NCI-H128 (cell line): ENCODE data around the gene OR14J1.
"Not testable (repeated sequence)": the region's sequence is repeated elsewhere in the genome, so short reads cannot be mapped to it uniquely, and the experiment has no call there.

ENCODE experiments used
- DNase-seq: peaks from one replicate; lab custom pipeline; 2025; ENCODE audit not compliant: unreplicated experiment; lab: John Stamatoyannopoulos, UW

OR14J1 gene

GRCh38 chr6:29301316-29301715, at the start of gene OR14J1:
Gene OR14J1, plus strand, starts transcription at chr6:29301701. Its CDS starts 4,989 bp downstream, at chr6:29306690.
- no peak for DNase-seq

- no peak for DNase-seq
These were observed 49.8 kb upstream of the OR14J1 start for GRCh38 chr6:29251736-29252135.

GRCh38 chr6:29255530-29255929, 46.0 kb upstream of the OR14J1 start:
- no peak for DNase-seq

- DNase-seq, result no peak
These were observed 41.8 kb upstream of the OR14J1 start for GRCh38 chr6:29259721-29260120.

- no peak for DNase-seq
These were observed 38.5 kb upstream of the OR14J1 start for GRCh38 chr6:29263001-29263400.

- no peak for DNase-seq
These were observed 7.0 kb upstream of the OR14J1 start for GRCh38 chr6:29294499-29294914.

- no peak for DNase-seq
These were observed 6.3 kb upstream of the OR14J1 start for GRCh38 chr6:29295181-29295585.

GRCh38 chr6:29295623-29296022, 5.9 kb upstream of the OR14J1 start:
- no peak for DNase-seq

- no peak for DNase-seq
These were observed 18.4 kb downstream of the OR14J1 start for GRCh38 chr6:29319931-29320330.

- not testable (repeated sequence) for DNase-seq
These were observed 21.8 kb downstream of the OR14J1 start for GRCh38 chr6:29323332-29323731.

- no peak for DNase-seq
These were observed 24.3 kb downstream of the OR14J1 start for GRCh38 chr6:29325777-29326176.

GRCh38 chr6:29332676-29333075, 31.2 kb downstream of the OR14J1 start:
- no peak for DNase-seq

GRCh38 chr6:29336269-29336668, 34.8 kb downstream of the OR14J1 start:
- no peak for DNase-seq

GRCh38 chr6:29345380-29345779, 43.9 kb downstream of the OR14J1 start:
- no peak for DNase-seq

- DNase-seq, result not testable (repeated sequence)
These were observed 47.8 kb downstream of the OR14J1 start for GRCh38 chr6:29349348-29349747.

GRCh38 chr6:29354980-29355379, 53.5 kb downstream of the OR14J1 start:
- DNase-seq, result no peak

- no peak for DNase-seq
These were observed 54.1 kb downstream of the OR14J1 start for GRCh38 chr6:29355603-29356002.
